Fibroblast of lung (primary cell): ENCODE measurements around the gene CMTR2. TPM values are rescaled to one million over a fixed set of nuclear protein-coding genes. Genes with fewer than 3 reads are reported as not detected.
A peak's percentile ranks its signal among the peaks of the same experiment; 100 is the strongest.

Source experiments
- DNase-seq, 2 donors: peaks; one replicate each; pipeline versions ENCODE4 v3.0.0 to v3.0.0-alpha.2; 2010; ENCODE audit warnings: low read depth in 2 of 2
- H2AFZ ChIP-seq: 2 replicates; pipeline ENCODE4 v1.5.1; 2012; ENCODE audit warnings: low read length, control low read depth, inconsistent platforms
- H3K27ac ChIP-seq: 2 replicates; pipeline ENCODE4 v1.5.1; 2011; ENCODE audit warnings: low read length, control low read depth; ENCODE audit not compliant: insufficient read depth
- H3K27me3 ChIP-seq: 2 replicates; pipeline ENCODE4 v1.5.1; 2011; ENCODE audit warnings: mild to moderate bottlenecking, low read length; ENCODE audit not compliant: control insufficient read depth, insufficient read depth
- H3K36me3 ChIP-seq: 2 replicates; pipeline ENCODE4 v1.5.1; 2011; ENCODE audit warnings: low read length; ENCODE audit not compliant: control insufficient read depth, insufficient read depth
- H3K4me1 ChIP-seq: 2 replicates; pipeline ENCODE4 v1.5.1; 2011; ENCODE audit warnings: low read length; ENCODE audit not compliant: control insufficient read depth, insufficient read depth; ENCODE audit errors: extremely low read depth
- H3K4me2 ChIP-seq: 2 replicates; pipeline ENCODE4 v1.5.1; 2011; ENCODE audit warnings: low read length, control low read depth; ENCODE audit not compliant: insufficient read depth; ENCODE audit errors: extremely low read depth
- H3K4me3 ChIP-seq, 4 experiments: fragments of 200-600 bp in 1 of 4; sonication (generic) in 1 of 4; replicated peaks in 1 of 4; 2 replicates each; pipeline ENCODE4 v1.5.1; 2011 to 2016; ENCODE audit warnings: low read length in 4 of 4, low read depth in 3 of 4, mild to moderate bottlenecking in 3 of 4, control low read depth in 2 of 4, inconsistent platforms in 1 of 4, mixed read lengths in 1 of 4; ENCODE audit not compliant: insufficient read depth in 1 of 4; ENCODE audit errors: control extremely low read depth in 1 of 4
- H3K79me2 ChIP-seq: 2 replicates; pipeline ENCODE4 v1.5.1; 2012; ENCODE audit warnings: mild to moderate bottlenecking, low read length, inconsistent platforms; ENCODE audit not compliant: control insufficient read depth, insufficient read depth
- H3K9ac ChIP-seq: 2 replicates; pipeline ENCODE4 v1.5.1; 2011; ENCODE audit warnings: mild to moderate bottlenecking, low read length, control low read depth; ENCODE audit not compliant: insufficient read depth
- H3K9me3 ChIP-seq: 2 replicates; pipeline ENCODE4 v1.5.1; 2012; ENCODE audit warnings: low read depth, low read length; ENCODE audit not compliant: control insufficient read depth, insufficient read depth
- H4K20me1 ChIP-seq: 2 replicates; pipeline ENCODE4 v1.5.1; 2011; ENCODE audit warnings: low read length; ENCODE audit not compliant: control insufficient read depth, insufficient read depth; ENCODE audit errors: extremely low read depth
- EZH2 ChIP-seq: IDR thresholded peaks from 2 replicates; pipeline ENCODE4 v1.5.1; 2012; ENCODE audit warnings: low read length, control low read depth, mild to moderate bottlenecking; ENCODE audit errors: missing control alignments
- polyA plus RNA-seq, 2 donors: library from polyadenylated mRNA; depleted of rRNA in 1 of 2; stranded (reverse) in 1 of 2; unstranded in 1 of 2; fragments of >200 nt; gene quantifications; 2 replicates each; pipeline ENCODE4 v1.2.1, GENCODE V29; 2011 to 2012; ENCODE audit warnings: missing spikeins in 1 of 2
- total RNA-seq: library from RNA; depleted of rRNA; stranded (reverse); fragments of >200 nt; gene quantifications from 2 replicates; pipeline ENCODE4 v1.2.1, GENCODE V29; 2014
- TF ChIP-seq, protein P1 (sequence below), 2 donors: IDR thresholded peaks in 1 of 2; conservative IDR thresholded peaks in 1 of 2; 1 replicate in 1 of 2; 2 replicates in 1 of 2; pipeline ENCODE4 v1.5.1; 2011 to 2012; ENCODE audit warnings: low read length in 2 of 2, control low read depth in 1 of 2, inconsistent platforms in 1 of 2, low read depth in 1 of 2, mild to moderate bottlenecking in 1 of 2

The CMTR2 gene
- total and polyA plus RNA-seq, 2 donors (not counting 1 experiment from before 2014, with no cell fraction given), result 22.1 to 29.2 TPM

DNA sequence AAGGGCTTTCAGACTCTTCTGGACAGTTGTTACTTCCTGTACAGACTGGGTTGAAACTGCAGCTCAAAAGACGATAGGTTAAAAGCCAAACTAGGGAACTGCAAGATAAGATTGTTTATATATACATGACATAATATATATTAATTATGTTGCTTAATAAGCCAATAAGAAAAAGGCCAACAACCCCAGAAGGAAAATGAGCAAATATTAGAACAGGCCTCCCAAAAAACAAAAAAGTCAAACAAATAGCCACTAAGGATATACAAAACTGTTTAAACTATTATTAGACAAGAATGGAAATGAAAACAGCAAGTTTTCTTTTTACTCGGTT is 495 bp upstream of the CMTR2 start:
- Histone ChIP-seq H3K4me1 (no peaks in the 10 kb centered on the region), H3K9ac (peak overlapping the region; percentile 13), H4K20me1 (no peaks in the 10 kb centered on the region), H3K9me3 (no peaks in the 10 kb centered on the region), H3K27ac (no peak overlapping the region), H3K36me3 (peaks cover 4% of the 10 kb centered on the region), H3K4me3 (peak overlapping the region; percentile 28 to 89 (median 55)), H3K79me2 (peaks cover 9% of the 10 kb centered on the region), H2AFZ (peak overlapping the region; percentile 55), H3K4me2 (peak overlapping the region; percentile 56), H3K27me3 (no peaks in the 10 kb centered on the region)
- DNase-seq, result no peak
- TF ChIP-seq, protein P1, sequence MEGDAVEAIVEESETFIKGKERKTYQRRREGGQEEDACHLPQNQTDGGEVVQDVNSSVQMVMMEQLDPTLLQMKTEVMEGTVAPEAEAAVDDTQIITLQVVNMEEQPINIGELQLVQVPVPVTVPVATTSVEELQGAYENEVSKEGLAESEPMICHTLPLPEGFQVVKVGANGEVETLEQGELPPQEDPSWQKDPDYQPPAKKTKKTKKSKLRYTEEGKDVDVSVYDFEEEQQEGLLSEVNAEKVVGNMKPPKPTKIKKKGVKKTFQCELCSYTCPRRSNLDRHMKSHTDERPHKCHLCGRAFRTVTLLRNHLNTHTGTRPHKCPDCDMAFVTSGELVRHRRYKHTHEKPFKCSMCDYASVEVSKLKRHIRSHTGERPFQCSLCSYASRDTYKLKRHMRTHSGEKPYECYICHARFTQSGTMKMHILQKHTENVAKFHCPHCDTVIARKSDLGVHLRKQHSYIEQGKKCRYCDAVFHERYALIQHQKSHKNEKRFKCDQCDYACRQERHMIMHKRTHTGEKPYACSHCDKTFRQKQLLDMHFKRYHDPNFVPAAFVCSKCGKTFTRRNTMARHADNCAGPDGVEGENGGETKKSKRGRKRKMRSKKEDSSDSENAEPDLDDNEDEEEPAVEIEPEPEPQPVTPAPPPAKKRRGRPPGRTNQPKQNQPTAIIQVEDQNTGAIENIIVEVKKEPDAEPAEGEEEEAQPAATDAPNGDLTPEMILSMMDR (conservative IDR thresholded peaks at IDR 0.05 in 1 of 2, IDR thresholded peaks at IDR 0.05 in 1 of 2; ENCODE audit: low read depth in 1 of 2, low read length in 2 of 2), result no peak

DNA sequence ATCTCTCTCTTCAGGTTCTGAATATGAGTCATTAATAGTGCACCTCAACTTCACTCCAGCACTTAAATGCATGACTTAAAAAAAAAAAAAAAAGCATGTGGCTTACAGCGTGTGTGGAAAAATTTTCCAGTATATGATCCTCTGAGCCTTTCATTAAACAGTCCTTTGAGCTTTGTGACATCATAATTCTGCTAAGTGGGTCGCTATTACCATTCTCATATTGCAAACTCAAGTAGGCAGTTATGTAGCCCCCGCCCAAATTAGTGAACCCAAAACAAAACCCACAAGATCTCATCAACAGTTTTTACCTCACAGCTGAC is 672 bp downstream of the CMTR2 start:
- peak overlapping the region; percentile 67 to 91 (median 84) for H3K4me3 ChIP-seq
- TF ChIP-seq, protein P1 (conservative IDR thresholded peaks at IDR 0.05 in 1 of 2, IDR thresholded peaks at IDR 0.05 in 1 of 2; ENCODE audit: low read depth in 1 of 2, low read length in 2 of 2), result no peak
- TF ChIP-seq EZH2, result no peak
- H3K4me2 ChIP-seq, result peak overlapping the region; percentile 92
- H4K20me1 ChIP-seq, result no peaks in the 10 kb centered on the region
- H2AFZ ChIP-seq, result peak overlapping the region; percentile 48
- H3K4me1 ChIP-seq, result no peaks in the 10 kb centered on the region
- H3K9me3 ChIP-seq, result no peaks in the 10 kb centered on the region
- DNase-seq, result peak in 1 of 2 donors; percentile 49
- H3K27ac ChIP-seq, result peak overlapping the region; percentile 89
- peaks cover 9% of the 10 kb centered on the region for H3K79me2 ChIP-seq
- peak overlapping the region; percentile 86 for H3K9ac ChIP-seq
- no peaks in the 10 kb centered on the region for H3K27me3 ChIP-seq
- peaks cover 4% of the 10 kb centered on the region for H3K36me3 ChIP-seq

DNA sequence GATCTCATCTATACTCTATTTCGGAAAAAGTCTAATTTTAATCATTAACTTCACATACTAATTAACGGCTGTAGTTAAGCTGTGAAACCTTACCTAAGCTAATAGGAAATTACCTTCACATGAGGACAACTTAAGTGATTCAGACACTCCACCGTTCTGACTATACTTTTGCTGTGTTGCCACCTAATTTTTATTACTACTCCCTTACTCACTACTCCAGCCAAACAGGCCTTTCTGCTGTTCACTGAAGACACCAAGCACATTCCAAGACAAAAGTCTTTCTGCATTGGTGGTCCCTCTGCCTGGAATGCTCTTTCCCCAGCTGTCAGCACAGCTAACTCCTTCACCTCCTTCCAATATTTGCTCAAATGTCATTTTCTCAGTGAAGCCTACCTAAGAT is 1.3 kb downstream of the CMTR2 start:
- Histone ChIP-seq H3K9ac (no peak overlapping the region), H2AFZ (no peak overlapping the region), H3K4me2 (peak overlapping the region; percentile 92), H3K79me2 (peaks cover 9% of the 10 kb centered on the region), H3K9me3 (no peaks in the 10 kb centered on the region), H3K4me3 (peak overlapping the region; percentile 67 to 91 (median 84)), H3K27me3 (no peaks in the 10 kb centered on the region), H4K20me1 (no peaks in the 10 kb centered on the region), H3K4me1 (no peaks in the 10 kb centered on the region), H3K27ac (no peak overlapping the region), H3K36me3 (peaks cover 4% of the 10 kb centered on the region)
- TF ChIP-seq, protein P1 (conservative IDR thresholded peaks at IDR 0.05 in 1 of 2, IDR thresholded peaks at IDR 0.05 in 1 of 2; ENCODE audit: low read depth in 1 of 2, low read length in 2 of 2), result no peak
- TF ChIP-seq EZH2, result no peak
- no peak for DNase-seq
